HG03442 (cell line): Measurements from ENCODE around the gene VENTX.

ENCODE experiments used
- ATAC-seq: cut with Tn5 transposase; IDR thresholded peaks from one replicate; pipeline ENCODE4 v1.9.1; 2021; ENCODE audit warnings: mild to moderate bottlenecking, moderate library complexity; ENCODE audit not compliant: unreplicated experiment

VENTX gene

GRCh38 chr10:133237588-133238465 lies at the start of gene VENTX:
VENTX (plus strand) TSS chr10:133237855; CDS start chr10:133237915, 60 bp downstream.
- no peak for ATAC-seq

GRCh38 chr10:133187906-133188681 lies 49.6 kb upstream of the VENTX start:
- no peak for ATAC-seq

GRCh38 chr10:133189256-133189655 lies 48.4 kb upstream of the VENTX start:
- ATAC-seq, result no peak

GRCh38 chr10:133189726-133190125 lies 47.9 kb upstream of the VENTX start:
- no peak for ATAC-seq

- no peak for ATAC-seq
These were observed 47.4 kb upstream of the VENTX start for GRCh38 chr10:133190225-133190624.

GRCh38 chr10:133191651-133192050 lies 46.0 kb upstream of the VENTX start:
- no peak for ATAC-seq

GRCh38 chr10:133194151-133194550 lies 43.5 kb upstream of the VENTX start:
- ATAC-seq, result no peak

GRCh38 chr10:133195096-133195495 lies 42.6 kb upstream of the VENTX start:
- no peak for ATAC-seq

- ATAC-seq, result no peak
These were observed 42.0 kb upstream of the VENTX start for GRCh38 chr10:133195611-133196010.

- no peak for ATAC-seq
These were observed 41.3 kb upstream of the VENTX start for GRCh38 chr10:133196221-133196915.

GRCh38 chr10:133196936-133197758 lies 40.5 kb upstream of the VENTX start:
- no peak for ATAC-seq

- ATAC-seq, result no peak
These were observed 39.9 kb upstream of the VENTX start for GRCh38 chr10:133197786-133198185.

GRCh38 chr10:133198206-133198605 lies 39.4 kb upstream of the VENTX start:
- no peak for ATAC-seq

GRCh38 chr10:133198621-133199487 lies 38.8 kb upstream of the VENTX start:
- no peak for ATAC-seq

GRCh38 chr10:133199488-133199885 lies 38.2 kb upstream of the VENTX start:
- ATAC-seq, result no peak

GRCh38 chr10:133199992-133200611 lies 37.6 kb upstream of the VENTX start:
- no peak for ATAC-seq

- no peak for ATAC-seq
These were observed 37.0 kb upstream of the VENTX start for GRCh38 chr10:133200621-133201031.

- no peak for ATAC-seq
These were observed 36.3 kb upstream of the VENTX start for GRCh38 chr10:133201151-133201947.
